K562 (cell line): ENCODE measurements around the gene GAB2. TPM values are rescaled to one million over a fixed set of nuclear protein-coding genes. Genes with fewer than 3 reads are reported as not detected.

ENCODE experiments used
- ATAC-seq: fragments of 200-7000 bp; cut with Tn5 transposase; 3 replicates; pipeline ENCODE4 v1.9.1; 2020; ENCODE audit warnings: moderate library complexity
- BruUV-seq: library from RNA; stranded (reverse); fragments of 400-500 nt; replicated peaks from 2 replicates; lab custom pipeline; 2021; lab: Mats Ljungman, UMichigan
- CTCF ChIA-PET: fragments of 300-600 bp; formaldehyde crosslinking; extraction: SDS; loops from one replicate; lab custom pipeline; 2021; ENCODE audit warnings: low intra/inter-chr PET ratio; lab: Yijun Ruan, JAX
- POLR2A ChIA-PET: fragments of 300-600, 350-650 bp; sonication (Branson Sonifier 250); formaldehyde crosslinking; extraction: SDS; loops from one replicate; lab custom pipeline; 2021; ENCODE audit warnings: antibody characterized with exemption, inconsistent platforms; lab: Yijun Ruan, JAX
- DNase-seq, 4 experiments: peaks; one replicate each; pipeline versions ENCODE4 v3.0.0 to v3.0.0-alpha.2; 2011 to 2018; ENCODE audit warnings: low spot score in 3 of 4, mixed read lengths in 3 of 4; ENCODE audit errors: extremely low read depth in 1 of 4
- FAIRE-seq: peaks from 2 replicates; lab custom pipeline; 2011; peaks lifted over from hg19 to GRCh38; lab: Jason Lieb, UNC
- H2AFZ ChIP-seq: 2 replicates; pipeline ENCODE4 v1.6.0; 2011; ENCODE audit warnings: low read depth, low read length, control low read depth, inconsistent platforms
- H3K27ac ChIP-seq: fragments of 200-600 bp; 3 replicates; pipeline ENCODE4 v1.8.0; 2011; ENCODE audit warnings: low read depth, mild to moderate bottlenecking, control low read depth, inconsistent platforms, low read length, moderate library complexity, mixed read lengths; ENCODE audit errors: extremely low read depth
- H3K27me3 ChIP-seq, 2 experiments: fragments of 300-600 bp in 1 of 2; 2 replicates in 1 of 2; 3 replicates in 1 of 2; pipeline versions ENCODE4 v1.6.0 to v1.8.0; 2011; ENCODE audit warnings: inconsistent platforms in 2 of 2, low read length in 2 of 2, mild to moderate bottlenecking in 1 of 2, mixed read lengths in 1 of 2, moderate library complexity in 1 of 2; ENCODE audit not compliant: control insufficient read depth in 2 of 2, insufficient read depth in 2 of 2
- H3K36me3 ChIP-seq: fragments of 300-600 bp; 3 replicates; pipeline ENCODE4 v1.8.0; 2011; ENCODE audit warnings: mild to moderate bottlenecking, low read length, inconsistent platforms; ENCODE audit not compliant: control insufficient read depth, insufficient read depth
- H3K4me1 ChIP-seq, 2 experiments: fragments of 200-600 bp in 1 of 2; replicated peaks in 1 of 2; 2 replicates in 1 of 2; 3 replicates in 1 of 2; pipeline versions ENCODE4 v1.5.1 to v1.8.0; 2011; ENCODE audit warnings: inconsistent platforms in 2 of 2, low read length in 2 of 2, mild to moderate bottlenecking in 1 of 2, mixed read lengths in 1 of 2, moderate library complexity in 1 of 2; ENCODE audit not compliant: control insufficient read depth in 2 of 2, insufficient read depth in 2 of 2
- H3K4me2 ChIP-seq: 2 replicates; pipeline ENCODE4 v1.6.1; 2011; ENCODE audit warnings: low read length, control low read depth, inconsistent platforms, mixed read lengths; ENCODE audit not compliant: insufficient read depth
- H3K4me3 ChIP-seq: fragments of 200-600 bp; sonication (generic), shearing (Covaris generic); 2 replicates; pipeline ENCODE4 v1.5.1; 2016; ENCODE audit warnings: control low read depth, inconsistent platforms
- H3K79me2 ChIP-seq: fragments of 200-600 bp; 3 replicates; pipeline ENCODE4 v1.8.0; 2011; ENCODE audit warnings: low read length, inconsistent platforms; ENCODE audit not compliant: control insufficient read depth, insufficient read depth
- H3K9ac ChIP-seq, 2 experiments: 2 replicates each; pipeline versions ENCODE4 v1.6.0 to v1.6.1; 2011; ENCODE audit warnings: low read depth in 2 of 2, low read length in 2 of 2, control low read depth in 1 of 2, inconsistent platforms in 1 of 2, mild to moderate bottlenecking in 1 of 2, mixed read lengths in 1 of 2; ENCODE audit not compliant: insufficient read depth in 1 of 2
- H3K9me1 ChIP-seq: one replicate; pipeline ENCODE4 v1.6.0; 2011; ENCODE audit warnings: inconsistent platforms, mild to moderate bottlenecking, low read length, moderate library complexity; ENCODE audit not compliant: control insufficient read depth, insufficient read depth
- H3K9me3 ChIP-seq: replicated peaks from 2 replicates; pipeline ENCODE4 v1.5.1; 2011; ENCODE audit warnings: low read depth, low read length, inconsistent platforms; ENCODE audit not compliant: control insufficient read depth, insufficient read depth
- H4K20me1 ChIP-seq: replicated peaks from 2 replicates; pipeline ENCODE4 v1.6.1; 2011; ENCODE audit warnings: low read length, inconsistent platforms, mixed read lengths; ENCODE audit not compliant: control insufficient read depth, insufficient read depth
- CHD1 ChIP-seq: fragments of 200-600 bp; sonication (generic); IDR thresholded peaks from one replicate; pipeline ENCODE4 v1.6.1; 2012; ENCODE audit warnings: mild to moderate bottlenecking, moderate library complexity, low read length, inconsistent platforms
- CXXC5 ChIP-seq: fragments of 250-450 bp; sonication (Bioruptor Pico); IDR thresholded peaks from 2 replicates; pipeline ENCODE4 v1.8.0; 2022; ENCODE audit warnings: inconsistent platforms, mild to moderate bottlenecking, moderate library complexity
- EWSR1 ChIP-seq: fragments of 450-650 bp; IDR thresholded peaks from 2 replicates; pipeline ENCODE4 v1.6.1; 2018; ENCODE audit warnings: borderline replicate concordance, mild to moderate bottlenecking, low read depth, moderate library complexity; ENCODE audit not compliant: partially characterized antibody
- ILF3 ChIP-seq: fragments of 450-650 bp; IDR thresholded peaks from 2 replicates; pipeline ENCODE4 v1.6.1; 2018; ENCODE audit warnings: antibody characterized with exemption, mild to moderate bottlenecking, moderate library complexity, borderline replicate concordance
- MAFF ChIP-seq: IDR thresholded peaks from 2 replicates; pipeline ENCODE4 v1.6.1; 2012; ENCODE audit warnings: low read length, improper control_type of control experiment
- NFIX ChIP-seq: fragments of 250-450 bp; sonication (Bioruptor Pico); IDR thresholded peaks from 2 replicates; pipeline ENCODE4 v1.4.0; 2020; ENCODE audit warnings: low read depth, mild to moderate bottlenecking, moderate library complexity
- SAFB2 ChIP-seq: fragments of 200-400 bp; formaldehyde crosslinking; IDR thresholded peaks from 2 replicates; pipeline ENCODE4 v1.6.1; 2018; ENCODE audit warnings: borderline replicate concordance, low read length, low read depth, moderate library complexity; ENCODE audit not compliant: severe bottlenecking
- WGBS: fragments of 100-300 bp; shearing (Covaris generic); methylation state at CpG from one replicate; pipeline ENCODE4 v1.1.6; 2016; ENCODE audit warnings: low coverage, mixed read lengths; ENCODE audit not compliant: insufficient coverage; ENCODE audit errors: missing lambda C conversion rate; 5-methylcytosine and 5-hydroxymethylcytosine counted together
- in situ Hi-C: fragments of 300-500 bp; cut with MboI; formaldehyde crosslinking; loops from 4 replicates; pipeline ENCODE4 v1.15.0; 2018; ENCODE audit warnings: inconsistent platforms, mixed read lengths
- intact Hi-C: fragments of 100-400 bp; cut with micrococcal nuclease; formaldehyde crosslinking; loops from 2 replicates; pipeline ENCODE4 v1.14.2; 2022
- polyA plus RNA-seq, 8 experiments: library from polyadenylated mRNA; depleted of rRNA in 4 of 8; stranded (reverse) in 5 of 8; unstranded in 3 of 8; fragments of >200 nt; fragmentation: Nextera tagmentation in 2 of 8; fragmentation: Illumina TruSeq in 1 of 8; extraction: Ambion mirVana in 2 of 8; extraction: Trizol in 1 of 8; gene quantifications; 2 replicates each; pipeline versions ENCODE4 v1.2.1 to v1.2.3, GENCODE V29; 2011 to 2014; ENCODE audit warnings: inconsistent platforms in 1 of 8, missing spikeins in 1 of 8
- total RNA-seq, 7 experiments: library from RNA; depleted of rRNA in 6 of 7; stranded (reverse); fragments of >200 nt in 6 of 7; fragmentation: Illumina TruSeq in 2 of 7; extraction: Trizol in 2 of 7; gene quantifications; 2 replicates each; pipeline versions ENCODE4 v1.2.1 to v1.2.3, GENCODE V29; 2011 to 2021; ENCODE audit warnings: low replicate concordance in 1 of 7
- TF ChIP-seq, protein P1 (sequence below), 3 experiments: fragments of 200-800 bp in 1 of 3; sonication (Bioruptor generic) in 1 of 3; sonication (generic) in 1 of 3; formaldehyde crosslinking in 1 of 3; IDR thresholded peaks; 2 replicates each; pipeline versions ENCODE4 v1.6.1 to v1.8.0; 2016 to 2022; ENCODE audit warnings: mild to moderate bottlenecking in 2 of 3, missing compliant biosample characterization in 2 of 3, missing genetic modification characterization in 2 of 3, missing genetic modification reagents in 1 of 3
- TF ChIP-seq, protein P2 (sequence below): fragments of 250-450 bp; sonication (Bioruptor Pico); IDR thresholded peaks from 2 replicates; pipeline ENCODE4 v1.8.0; 2022; ENCODE audit warnings: moderate library complexity, mild to moderate bottlenecking, inconsistent platforms

The GAB2 gene
- total and polyA plus RNA-seq, 9 of the 15 experiments (the other 6 are each of a cell fraction or from before 2014, with no cell fraction given): 2.3 to 35.2 (median 16.1) TPM

DNA sequence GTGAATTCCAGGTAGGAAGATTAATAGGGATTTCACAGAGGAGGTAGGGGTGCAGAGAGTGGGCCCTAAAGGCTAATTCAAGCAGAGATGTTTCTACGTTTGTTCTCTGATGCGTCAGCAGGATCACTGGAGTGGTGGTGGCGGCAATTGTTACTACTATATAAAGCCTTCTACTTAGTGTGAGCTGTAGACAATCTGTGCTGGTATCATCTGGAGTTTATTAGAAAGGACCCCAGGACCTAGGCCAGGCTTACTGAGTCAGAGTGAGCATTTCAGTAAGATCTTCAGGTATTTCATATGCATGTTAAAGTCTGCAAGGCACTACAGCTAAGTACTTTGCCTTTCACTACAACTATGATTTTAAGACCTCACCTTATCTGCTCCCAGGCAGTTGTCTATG is 169.4 kb downstream of the GAB2 start:
- WGBS: 98% methylated on average over 3 of the region's 3 CpGs
- intact Hi-C loops: no loop called here
- no peak for ATAC-seq
- ChIA-PET POLR2A (interaction anchor here (0.7 to 0.8 kb wide), 2 partner anchors 32 to 72 kb away, joined by 3 to 4 read pairs; no protein-coding TSS in a partner anchor), CTCF (no interaction called here)
- H3K9me3 ChIP-seq: no peaks in the 10 kb centered on the region
- DNase-seq: no peak
- H2AFZ ChIP-seq: no peak overlapping the region
- no peaks in the 10 kb centered on the region; the same call in 2 of the 3 replicates for H3K79me2 ChIP-seq
- no peak for FAIRE-seq
- no peak overlapping the region for H3K9ac ChIP-seq
- no peaks in the 10 kb centered on the region for H4K20me1 ChIP-seq
- TF ChIP-seq ILF3 (no peak), SAFB2 (no peak), MAFF (no peak), NFIX (CRISPR knock-in tag) (no peak), CHD1 (no peak), EWSR1 (no peak), CXXC5 (CRISPR knock-in tag) (no peak)
- TF ChIP-seq, protein P1, sequence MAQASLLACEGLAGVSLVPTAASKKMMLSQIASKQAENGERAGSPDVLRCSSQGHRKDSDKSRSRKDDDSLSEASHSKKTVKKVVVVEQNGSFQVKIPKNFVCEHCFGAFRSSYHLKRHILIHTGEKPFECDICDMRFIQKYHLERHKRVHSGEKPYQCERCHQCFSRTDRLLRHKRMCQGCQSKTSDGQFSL (CRISPR knock-in tag; IDR thresholded peaks at IDR 0.05): no peak
- TF ChIP-seq, protein P1 (tag; IDR thresholded peaks at IDR 0.05): no peak
- TF ChIP-seq, protein P2, sequence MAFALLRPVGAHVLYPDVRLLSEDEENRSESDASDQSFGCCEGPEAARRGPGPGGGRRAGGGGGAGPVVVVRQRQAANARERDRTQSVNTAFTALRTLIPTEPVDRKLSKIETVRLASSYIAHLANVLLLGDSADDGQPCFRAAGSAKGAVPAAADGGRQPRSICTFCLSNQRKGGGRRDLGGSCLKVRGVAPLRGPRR (CRISPR knock-in tag): no peak
- TF ChIP-seq, all 486 proteins: peak for 0
- peaks cover 36% of the 10 kb centered on the region; the same call in 2 of the 3 replicates for H3K36me3 ChIP-seq
- H3K9me1 ChIP-seq: no peaks in the 10 kb centered on the region
- in situ Hi-C loops: no loop called here
- no peak overlapping the region for H3K27ac ChIP-seq
- H3K4me3 ChIP-seq: no peak overlapping the region
- no peaks in the 10 kb centered on the region for H3K27me3 ChIP-seq
- H3K4me2 ChIP-seq: no peak overlapping the region
- BruUV-seq: no TSS peak
- H3K4me1 ChIP-seq: no peaks in the 10 kb centered on the region; a peak in 1 of 5 replicates
